GM19395 (cell line): ENCODE measurements around the gene CXCL17.

Source experiments
- ATAC-seq: cut with Tn5 transposase; IDR thresholded peaks from one replicate; pipeline ENCODE4 v1.9.1; 2021; ENCODE audit warnings: mild to moderate bottlenecking, moderate library complexity; ENCODE audit not compliant: unreplicated experiment

The CXCL17 gene

GRCh38 chr19:42424712-42425131 is 18.0 kb downstream of the CXCL17 start:
- ATAC-seq, result no peak

GRCh38 chr19:42424345-42424707 is 18.4 kb downstream of the CXCL17 start:
- ATAC-seq, result no peak

- ATAC-seq, result peak; percentile 86
Measured at GRCh38 chr19:42423462-42424344, 19.0 kb downstream of the CXCL17 start.

- peak; percentile 42 for ATAC-seq
Measured at GRCh38 chr19:42422901-42423461, 19.8 kb downstream of the CXCL17 start.

GRCh38 chr19:42422092-42422900 is 20.4 kb downstream of the CXCL17 start:
- peak; percentile 17 for ATAC-seq

GRCh38 chr19:42421591-42422031 is 21.1 kb downstream of the CXCL17 start:
- no peak for ATAC-seq

GRCh38 chr19:42421101-42421500 is 21.6 kb downstream of the CXCL17 start:
- no peak for ATAC-seq

GRCh38 chr19:42420055-42420544 is 22.6 kb downstream of the CXCL17 start:
- no peak for ATAC-seq

GRCh38 chr19:42419309-42419708 is 23.4 kb downstream of the CXCL17 start:
- ATAC-seq, result no peak

GRCh38 chr19:42412661-42413076 is 30.1 kb downstream of the CXCL17 start:
- no peak for ATAC-seq

- no peak for ATAC-seq
Measured at GRCh38 chr19:42412227-42412626, 30.5 kb downstream of the CXCL17 start.

- no peak for ATAC-seq
Measured at GRCh38 chr19:42411581-42412178, 31.1 kb downstream of the CXCL17 start.

GRCh38 chr19:42410371-42410770 is 32.4 kb downstream of the CXCL17 start:
- ATAC-seq, result no peak

- no peak for ATAC-seq
Measured at GRCh38 chr19:42409477-42409876, 33.3 kb downstream of the CXCL17 start.

- ATAC-seq, result no peak
Measured at GRCh38 chr19:42407816-42408175, 35.0 kb downstream of the CXCL17 start.

GRCh38 chr19:42407085-42407815 is 35.5 kb downstream of the CXCL17 start:
- no peak for ATAC-seq

- ATAC-seq, result no peak
Measured at GRCh38 chr19:42406111-42406510, 36.6 kb downstream of the CXCL17 start.

- no peak for ATAC-seq
Measured at GRCh38 chr19:42403586-42403985, 39.2 kb downstream of the CXCL17 start.

- no peak for ATAC-seq
Measured at GRCh38 chr19:42402376-42403116, 40.2 kb downstream of the CXCL17 start.
